Stimulated activated CD4-positive, alpha-beta T cell treated with anti-CD3 and anti-CD28 coated beads, Interleukin-1b, Interleukin-23, amount 100 ng/mL, for 4 hours (primary cell): ENCODE data around the gene ZBTB44.
"Not testable (repeated sequence)": the region's sequence is repeated elsewhere in the genome, so short reads cannot be mapped to it uniquely, and the experiment has no call there.

Experiments
- DNase-seq, 2 donors: peaks; one replicate each; pipeline ENCODE4 v3.0.0-alpha.2; 2020; ENCODE audit warnings: low read depth in 2 of 2

ZBTB44 gene

GRCh38 chr11:130199792-130200191 is 114.9 kb downstream of the ZBTB44 start:
- DNase-seq: no peak

GRCh38 chr11:130198964-130199363 is 115.8 kb downstream of the ZBTB44 start:
- DNase-seq: no peak

- DNase-seq: no peak
Observed at GRCh38 chr11:130198292-130198691, 116.4 kb downstream of the ZBTB44 start.

GRCh38 chr11:130197386-130198035 is 117.2 kb downstream of the ZBTB44 start:
- no peak for DNase-seq

GRCh38 chr11:130194241-130195023 is 120.3 kb downstream of the ZBTB44 start:
- no peak for DNase-seq

- not testable (repeated sequence) for DNase-seq
Observed at GRCh38 chr11:130193551-130193950, 121.2 kb downstream of the ZBTB44 start.

GRCh38 chr11:130192845-130193267 is 121.9 kb downstream of the ZBTB44 start:
- no peak for DNase-seq

GRCh38 chr11:130191896-130192295 is 122.8 kb downstream of the ZBTB44 start:
- DNase-seq: no peak

GRCh38 chr11:130190371-130190881 is 124.3 kb downstream of the ZBTB44 start:
- DNase-seq: no peak

- no peak for DNase-seq
Observed at GRCh38 chr11:130189492-130190210, 125.1 kb downstream of the ZBTB44 start.

- DNase-seq: no peak
Observed at GRCh38 chr11:130188585-130189347, 126.0 kb downstream of the ZBTB44 start.

GRCh38 chr11:130188047-130188446 is 126.7 kb downstream of the ZBTB44 start:
- DNase-seq: no peak

GRCh38 chr11:130187096-130187495 is 127.6 kb downstream of the ZBTB44 start:
- DNase-seq: no peak

- DNase-seq: no peak
Observed at GRCh38 chr11:130183878-130184610, 130.7 kb downstream of the ZBTB44 start.

GRCh38 chr11:130181295-130182272 is 133.1 kb downstream of the ZBTB44 start:
- DNase-seq: no peak

- no peak for DNase-seq
Observed at GRCh38 chr11:130180896-130181294, 133.8 kb downstream of the ZBTB44 start.

- DNase-seq: no peak
Observed at GRCh38 chr11:130180491-130180890, 134.2 kb downstream of the ZBTB44 start.

GRCh38 chr11:130179396-130180306 is 135.1 kb downstream of the ZBTB44 start:
- no peak for DNase-seq
